ENCODE data around the gene LIMK1. TPM values are rescaled to one million over a fixed set of nuclear protein-coding genes. Genes with fewer than 3 reads are reported as not detected.

Gene LIMK1
- total RNA-seq, 1 donor from 2014 or later = 51.0 TPM

DNA sequence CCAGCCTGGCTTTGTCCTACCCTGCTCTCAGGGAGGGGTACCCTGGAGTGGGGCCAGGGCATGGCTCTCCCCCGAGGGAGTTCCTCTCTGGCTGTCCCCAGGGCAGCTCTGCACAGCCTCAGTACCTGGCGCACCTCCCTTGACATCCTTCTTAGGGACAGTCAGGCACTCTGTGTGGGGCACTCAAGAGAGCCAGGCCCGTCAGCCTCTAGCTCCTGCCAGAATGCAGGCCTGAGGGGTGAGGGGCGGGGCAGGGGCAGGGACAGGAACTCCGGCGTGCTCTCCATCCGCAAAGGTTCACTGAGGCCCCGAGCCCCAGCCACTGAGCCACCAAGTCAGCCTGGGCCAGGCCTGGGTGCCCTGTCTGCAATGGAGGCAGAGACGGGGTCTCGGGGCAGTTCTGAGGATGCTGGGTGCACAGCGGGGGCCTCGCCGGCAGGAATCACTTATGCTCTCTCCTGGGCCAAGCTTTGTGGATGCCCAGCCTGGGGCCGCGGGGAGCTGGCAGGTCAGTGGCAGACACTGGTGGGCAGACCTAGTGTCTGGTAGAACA is 10.1 kb downstream of the LIMK1 start:
- Mint-ChIP-seq H3K4me3 (ENCODE audit: unreplicated experiment) (peak overlapping the region; percentile 77), H3K27ac (ENCODE audit: unreplicated experiment) (no peak overlapping the region), H3K36me3 (ENCODE audit: low read depth, unreplicated experiment) (peaks cover 19% of the 10 kb centered on the region), H3K9me3 (ENCODE audit: unreplicated experiment) (no peaks in the 10 kb centered on the region), H3K4me1 (ENCODE audit: unreplicated experiment) (peaks cover 9% of the 10 kb centered on the region), H3K27me3 (ENCODE audit: unreplicated experiment) (peaks cover 10% of the 10 kb centered on the region)
- no peak for DNase-seq (ENCODE audit: low spot score)
- TF ChIP-seq, protein P1, sequence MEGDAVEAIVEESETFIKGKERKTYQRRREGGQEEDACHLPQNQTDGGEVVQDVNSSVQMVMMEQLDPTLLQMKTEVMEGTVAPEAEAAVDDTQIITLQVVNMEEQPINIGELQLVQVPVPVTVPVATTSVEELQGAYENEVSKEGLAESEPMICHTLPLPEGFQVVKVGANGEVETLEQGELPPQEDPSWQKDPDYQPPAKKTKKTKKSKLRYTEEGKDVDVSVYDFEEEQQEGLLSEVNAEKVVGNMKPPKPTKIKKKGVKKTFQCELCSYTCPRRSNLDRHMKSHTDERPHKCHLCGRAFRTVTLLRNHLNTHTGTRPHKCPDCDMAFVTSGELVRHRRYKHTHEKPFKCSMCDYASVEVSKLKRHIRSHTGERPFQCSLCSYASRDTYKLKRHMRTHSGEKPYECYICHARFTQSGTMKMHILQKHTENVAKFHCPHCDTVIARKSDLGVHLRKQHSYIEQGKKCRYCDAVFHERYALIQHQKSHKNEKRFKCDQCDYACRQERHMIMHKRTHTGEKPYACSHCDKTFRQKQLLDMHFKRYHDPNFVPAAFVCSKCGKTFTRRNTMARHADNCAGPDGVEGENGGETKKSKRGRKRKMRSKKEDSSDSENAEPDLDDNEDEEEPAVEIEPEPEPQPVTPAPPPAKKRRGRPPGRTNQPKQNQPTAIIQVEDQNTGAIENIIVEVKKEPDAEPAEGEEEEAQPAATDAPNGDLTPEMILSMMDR (IDR thresholded peaks at IDR 0.05; ENCODE audit: unreplicated experiment) = no peak

DNA sequence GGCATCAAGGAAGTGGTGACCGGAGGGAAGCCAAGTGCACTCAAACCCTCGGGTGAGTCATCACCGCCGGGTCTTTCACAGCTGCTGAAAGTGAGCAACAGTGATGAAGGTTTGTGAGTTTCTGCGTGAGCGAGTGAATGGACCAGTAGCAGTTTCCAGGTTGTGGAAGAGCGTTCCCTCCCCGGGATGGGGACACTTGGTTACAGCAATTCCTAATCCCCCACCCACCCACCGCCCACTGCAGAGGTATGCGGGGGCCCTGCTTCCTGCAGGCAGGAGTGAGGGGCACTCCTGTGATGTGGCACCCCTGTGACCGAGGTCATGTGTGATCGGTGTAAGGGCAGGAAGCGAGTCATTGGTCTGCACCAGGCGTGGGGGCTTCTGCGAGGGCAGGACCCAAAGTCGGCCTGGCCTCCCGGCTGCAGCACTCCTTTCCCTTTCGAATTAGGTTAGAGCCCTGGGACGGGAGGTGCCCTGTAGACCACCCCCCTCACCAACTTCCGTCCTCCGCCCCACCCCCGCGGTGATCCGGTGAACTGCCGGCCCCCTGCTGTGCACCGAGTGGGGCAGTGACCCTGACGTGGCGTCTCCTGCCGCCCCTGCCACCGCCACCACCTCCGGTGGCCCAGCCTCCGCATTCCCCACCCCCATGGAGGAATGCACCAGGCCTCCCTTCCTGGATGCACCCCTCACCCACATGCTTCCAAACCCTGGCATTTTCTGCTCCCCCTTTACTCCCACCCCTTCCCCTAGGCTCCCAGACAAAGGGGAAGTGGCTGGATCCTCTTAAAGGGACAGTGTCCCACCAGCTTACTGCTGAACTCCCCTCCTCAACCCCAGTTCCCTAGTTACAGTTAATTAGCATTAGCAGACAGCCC is 10.9 kb downstream of the LIMK1 start:
- Mint-ChIP-seq H3K4me3 (ENCODE audit: unreplicated experiment) (peak overlapping the region; percentile 78), H3K4me1 (ENCODE audit: unreplicated experiment) (peaks cover 9% of the 10 kb centered on the region), H3K9me3 (ENCODE audit: unreplicated experiment) (no peaks in the 10 kb centered on the region), H3K27me3 (ENCODE audit: unreplicated experiment) (peaks cover 5% of the 10 kb centered on the region), H3K27ac (ENCODE audit: unreplicated experiment) (no peak overlapping the region), H3K36me3 (ENCODE audit: low read depth, unreplicated experiment) (peaks cover 14% of the 10 kb centered on the region)
- DNase-seq (ENCODE audit: low spot score) = peak; percentile 18
- TF ChIP-seq, protein P1 (IDR thresholded peaks at IDR 0.05; ENCODE audit: unreplicated experiment) = no peak

DNA sequence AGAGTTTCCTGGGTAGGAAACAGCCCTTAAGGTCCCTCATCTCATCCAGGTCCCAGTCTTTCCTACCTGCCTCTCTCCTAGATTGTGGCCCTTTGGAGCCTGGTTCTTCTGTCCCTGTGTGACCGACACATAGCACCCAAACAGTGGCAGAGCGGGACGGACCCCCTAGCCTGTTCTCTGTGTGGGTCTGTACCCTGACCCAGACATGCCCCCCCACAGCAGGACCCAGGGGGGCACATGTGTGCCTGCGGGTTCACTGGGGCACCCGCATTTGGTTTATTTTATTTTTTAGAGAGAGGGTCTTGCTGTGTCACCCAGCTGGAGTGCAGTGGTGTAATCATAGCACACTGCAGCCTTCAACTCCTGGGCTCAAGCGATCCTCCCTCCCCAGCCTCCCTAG is 11.5 kb downstream of the LIMK1 start:
- H3K27ac Mint-ChIP-seq (ENCODE audit: unreplicated experiment) = no peak overlapping the region
- no peak for DNase-seq (ENCODE audit: low spot score)
- H3K27me3 Mint-ChIP-seq (ENCODE audit: unreplicated experiment) = peaks cover 5% of the 10 kb centered on the region
- peaks cover 10% of the 10 kb centered on the region for H3K36me3 Mint-ChIP-seq (ENCODE audit: low read depth, unreplicated experiment)
- H3K4me1 Mint-ChIP-seq (ENCODE audit: unreplicated experiment) = peaks cover 9% of the 10 kb centered on the region
- no peaks in the 10 kb centered on the region for H3K9me3 Mint-ChIP-seq (ENCODE audit: unreplicated experiment)
- TF ChIP-seq, protein P1 (IDR thresholded peaks at IDR 0.05; ENCODE audit: unreplicated experiment) = no peak
- peak overlapping the region; percentile 78 for H3K4me3 Mint-ChIP-seq (ENCODE audit: unreplicated experiment)

DNA sequence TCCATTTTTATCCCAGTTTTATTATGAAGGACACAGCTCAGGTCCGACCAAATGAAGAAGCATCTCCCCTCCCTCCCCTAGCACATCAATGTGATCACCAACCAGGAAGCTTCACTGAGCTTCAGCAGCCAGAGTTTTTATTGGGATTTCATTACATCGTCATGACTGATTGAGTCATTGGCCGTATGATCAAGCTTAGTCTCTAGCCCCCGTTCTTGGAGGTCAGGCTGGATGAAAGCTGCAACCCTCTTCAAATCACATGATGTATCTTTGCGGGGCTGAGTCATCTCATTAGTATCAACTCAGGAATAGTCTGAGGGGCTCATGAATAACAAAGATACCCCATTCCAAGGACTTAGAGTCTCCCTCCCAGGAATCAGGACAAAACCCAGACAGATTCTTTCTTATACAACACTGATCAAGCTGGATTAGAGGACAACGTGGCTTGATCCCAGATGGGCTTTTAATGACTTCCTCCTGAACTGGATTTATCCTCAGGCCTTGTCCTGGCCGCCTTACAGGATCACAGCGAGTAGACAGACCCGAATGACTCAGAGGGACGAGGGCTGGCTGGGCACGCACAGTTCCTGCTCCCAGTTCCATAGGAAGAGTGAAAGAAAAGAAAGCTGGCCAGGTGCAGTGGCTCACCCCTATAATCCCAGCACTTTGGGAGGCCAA is 14.5 kb downstream of the LIMK1 start:
- H3K9me3 Mint-ChIP-seq (ENCODE audit: unreplicated experiment) = no peaks in the 10 kb centered on the region
- H3K27me3 Mint-ChIP-seq (ENCODE audit: unreplicated experiment) = peaks cover 5% of the 10 kb centered on the region
- H3K4me1 Mint-ChIP-seq (ENCODE audit: unreplicated experiment) = peaks cover 9% of the 10 kb centered on the region
- H3K4me3 Mint-ChIP-seq (ENCODE audit: unreplicated experiment) = peak overlapping the region; percentile 72
- H3K36me3 Mint-ChIP-seq (ENCODE audit: low read depth, unreplicated experiment) = peaks cover 10% of the 10 kb centered on the region
- TF ChIP-seq, protein P1 (IDR thresholded peaks at IDR 0.05; ENCODE audit: unreplicated experiment) = no peak
- no peak overlapping the region for H3K27ac Mint-ChIP-seq (ENCODE audit: unreplicated experiment)
- no peak for DNase-seq (ENCODE audit: low spot score)

Data from endothelial cell (in vitro differentiated cells).